ENCODE data around the gene CATSPER2.
"Not testable (repeated sequence)": the region's sequence is repeated elsewhere in the genome, so short reads cannot be mapped to it uniquely, and the experiment has no call there.

CATSPER2 gene

DNA sequence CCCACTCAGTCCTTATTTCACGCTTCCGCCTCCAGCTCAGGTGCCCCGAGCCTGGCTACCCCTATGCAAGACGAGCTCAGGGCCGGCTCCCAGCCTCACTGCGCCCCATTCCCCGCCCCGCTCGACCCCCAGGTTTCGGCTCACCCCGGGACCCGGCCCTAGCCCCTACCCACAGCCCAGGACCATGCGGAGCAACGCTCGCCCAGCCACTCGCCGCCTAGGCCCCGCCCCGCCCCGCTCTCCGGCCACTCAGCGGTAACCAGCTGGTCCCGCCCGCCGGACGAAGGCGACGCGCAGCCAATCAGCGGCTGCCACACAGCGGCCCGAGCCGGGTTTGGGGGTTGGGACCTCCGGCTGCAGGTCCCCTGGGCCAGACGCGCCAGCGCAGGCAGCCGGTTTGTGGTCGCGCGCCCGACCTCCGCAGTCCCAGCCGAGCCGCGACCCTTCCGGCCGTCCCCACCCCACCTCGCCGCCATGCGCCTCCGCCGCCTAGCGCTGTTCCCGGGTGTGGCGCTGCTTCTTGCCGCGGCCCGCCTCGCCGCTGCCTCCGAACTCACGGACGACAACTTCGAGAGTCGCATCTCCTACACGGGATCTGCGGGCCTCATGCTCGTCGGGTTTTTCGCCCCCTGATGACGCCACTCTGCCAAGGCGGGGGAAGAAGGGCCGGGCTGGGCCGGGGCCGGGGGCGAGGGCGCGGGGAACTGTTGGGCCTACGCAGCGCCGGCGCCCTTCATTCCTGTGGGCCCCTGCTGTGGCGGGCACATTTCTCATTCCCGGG lies at the start of gene CATSPER2:
Gene CATSPER2, minus strand, starts transcription at position 196 of the 781 bp plus-strand sequence. CDS start 783 bp downstream, outside the sequence.
- no peak for DNase-seq

DNA sequence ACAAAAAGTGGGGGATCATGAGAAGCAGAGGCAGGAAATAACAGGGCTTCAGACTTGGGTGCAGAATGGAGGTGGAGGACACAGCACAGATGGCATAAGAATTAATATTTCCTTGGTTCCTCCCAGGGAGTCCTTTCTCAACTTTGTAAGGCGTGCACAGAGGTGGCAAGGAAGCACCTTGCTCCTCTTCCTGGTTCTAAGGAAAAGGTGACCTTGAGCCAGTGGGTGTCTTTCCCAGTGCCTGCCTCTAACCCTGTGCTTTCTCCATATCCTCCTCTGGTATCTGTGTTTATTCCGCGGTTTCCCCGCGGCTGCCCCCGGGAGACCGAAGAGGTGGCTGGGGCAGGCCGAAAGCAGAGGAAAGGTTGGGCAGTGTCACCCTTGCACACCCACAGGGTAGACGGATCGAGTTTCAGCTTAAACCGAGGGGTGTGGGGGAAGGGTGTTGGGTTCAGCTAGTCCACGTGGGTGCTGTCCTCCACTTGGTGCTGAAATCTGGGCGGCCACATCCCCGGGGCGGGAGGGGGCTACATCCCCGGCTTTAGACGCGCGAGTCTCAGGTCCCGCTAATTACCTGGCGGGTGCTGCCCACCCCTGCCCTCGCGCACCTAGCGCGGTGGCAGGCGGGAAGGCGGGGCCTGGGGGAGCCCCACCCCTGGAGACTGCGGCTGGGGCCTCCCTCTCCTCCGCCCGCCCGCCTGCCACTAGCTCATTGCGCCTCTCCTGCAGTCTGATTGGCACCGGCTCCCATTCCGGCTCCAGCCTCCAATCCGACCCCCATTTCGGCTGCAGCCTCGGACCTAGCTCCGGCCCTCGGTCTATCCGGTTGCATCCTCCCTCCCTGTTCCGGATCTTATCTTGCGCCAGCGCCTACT lies 44.7 kb upstream of the CATSPER2 start, which contains the start of gene CKMT1A:
Gene CKMT1A, plus strand, starts transcription at position 712 of the 875 bp plus-strand sequence. CDS start 192 bp downstream, outside the sequence.
- not testable (repeated sequence) for DNase-seq

DNA sequence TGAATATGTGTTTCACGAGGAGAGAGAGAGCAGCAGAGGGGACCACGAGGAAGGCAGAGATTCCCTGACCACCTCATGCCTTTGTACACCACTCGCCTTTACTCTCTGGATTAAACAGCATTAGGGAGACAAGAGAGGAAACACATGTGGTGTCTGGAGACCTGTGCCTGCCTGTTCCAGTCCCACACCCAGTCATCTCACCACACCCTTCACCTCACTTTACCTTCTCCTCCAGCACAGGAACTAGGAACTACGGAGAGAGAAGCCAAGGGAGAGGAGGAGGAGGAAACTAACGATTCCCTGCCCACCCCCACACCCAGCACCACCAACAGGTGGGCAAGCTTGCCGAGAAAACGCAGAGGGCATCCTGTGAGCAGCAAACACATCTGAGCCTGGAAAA lies 44.0 kb upstream of the CATSPER2 start:
- DNase-seq = not testable (repeated sequence)

DNA sequence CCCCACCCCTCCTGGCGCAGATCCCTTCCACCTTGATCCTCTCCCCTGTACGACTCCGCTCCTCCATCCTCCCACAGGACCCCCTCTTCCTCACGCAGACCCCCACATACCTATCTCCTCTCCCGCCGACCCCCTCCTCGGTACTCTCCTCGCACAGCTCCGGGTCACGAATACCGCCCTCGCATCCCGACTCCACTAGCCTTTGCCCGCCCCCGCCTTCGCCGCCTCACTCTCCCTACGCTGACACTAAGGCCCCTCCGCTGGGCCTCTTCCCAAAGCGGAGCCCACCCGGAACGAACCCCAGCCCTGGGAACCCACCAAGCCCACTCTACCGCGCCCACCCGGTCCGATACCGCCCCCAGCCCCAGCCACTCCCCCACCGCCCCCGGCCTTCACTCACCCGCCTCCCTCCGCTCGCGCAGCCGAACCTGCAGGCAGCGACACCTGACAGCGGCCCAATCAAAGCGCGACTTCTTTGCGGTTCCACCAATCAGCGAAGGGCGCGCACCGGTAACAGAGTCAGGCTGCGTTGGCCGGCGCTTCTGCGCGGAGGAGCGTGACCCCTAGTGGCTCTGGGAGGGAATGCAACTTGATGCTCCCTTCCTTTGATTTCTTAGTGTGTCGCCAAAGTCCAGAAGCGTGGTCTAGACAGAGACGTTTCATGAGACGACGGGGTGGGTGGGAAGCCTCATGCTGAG lies 41.1 kb upstream of the CATSPER2 start:
- DNase-seq = not testable (repeated sequence)

DNA sequence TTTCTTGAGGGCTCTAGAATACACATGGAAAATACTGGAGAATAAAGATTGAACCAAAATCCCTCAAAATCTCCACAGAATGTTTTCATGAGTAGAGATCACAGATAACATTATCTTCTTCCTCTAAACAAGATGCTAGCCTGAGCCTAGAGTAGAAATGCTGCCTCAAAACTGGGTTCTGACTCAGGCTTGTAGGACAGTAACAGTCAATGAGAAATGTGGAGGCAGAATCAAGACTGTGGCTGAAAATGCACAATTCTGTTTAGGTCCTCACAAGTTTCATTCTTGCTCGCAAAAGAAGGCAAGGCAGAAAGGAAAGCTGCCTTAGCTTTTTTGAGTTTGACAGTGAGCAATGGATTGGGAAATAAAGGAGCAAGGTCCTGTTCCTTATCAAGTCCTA lies 25.5 kb upstream of the CATSPER2 start:
- DNase-seq = not testable (repeated sequence)

DNA sequence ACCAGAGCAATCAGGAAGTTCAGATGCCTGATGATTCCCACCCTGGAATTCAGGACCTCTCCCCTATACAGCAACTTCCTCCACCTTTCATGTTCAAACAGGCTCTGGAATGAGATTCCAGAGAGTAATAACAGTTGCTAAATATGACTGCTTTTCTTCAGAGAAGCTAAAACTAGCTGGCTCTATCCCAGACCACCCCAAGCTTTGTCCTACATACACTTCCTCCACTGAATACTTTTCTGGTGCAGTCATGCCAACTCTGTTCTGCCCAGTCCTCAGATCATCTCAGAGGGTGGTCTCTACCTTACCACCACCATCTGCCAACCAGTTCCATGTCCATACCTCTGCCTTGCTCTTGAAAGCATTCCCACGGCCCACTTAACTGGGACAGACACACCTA lies 17.5 kb upstream of the CATSPER2 start:
- not testable (repeated sequence) for DNase-seq

DNA sequence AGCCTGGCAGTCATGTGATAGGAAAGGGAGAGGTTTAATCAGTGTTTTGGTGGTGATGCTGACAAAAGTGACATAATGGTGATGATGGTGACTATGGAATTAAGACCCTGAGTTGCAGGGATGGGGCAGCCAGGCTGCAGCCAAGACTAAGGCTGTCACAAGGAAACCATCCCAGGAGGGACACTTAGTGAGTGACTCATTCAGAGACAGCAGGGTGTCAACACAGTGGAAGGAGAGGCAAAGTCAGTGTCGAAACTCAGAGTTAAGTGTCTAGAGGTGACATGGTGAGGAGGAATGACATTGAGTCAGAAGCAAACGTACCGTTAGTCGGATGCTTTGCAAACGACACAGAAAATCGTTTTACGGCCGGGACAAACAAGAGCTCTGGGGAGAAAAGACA lies 14.7 kb upstream of the CATSPER2 start:
- not testable (repeated sequence) for DNase-seq

DNA sequence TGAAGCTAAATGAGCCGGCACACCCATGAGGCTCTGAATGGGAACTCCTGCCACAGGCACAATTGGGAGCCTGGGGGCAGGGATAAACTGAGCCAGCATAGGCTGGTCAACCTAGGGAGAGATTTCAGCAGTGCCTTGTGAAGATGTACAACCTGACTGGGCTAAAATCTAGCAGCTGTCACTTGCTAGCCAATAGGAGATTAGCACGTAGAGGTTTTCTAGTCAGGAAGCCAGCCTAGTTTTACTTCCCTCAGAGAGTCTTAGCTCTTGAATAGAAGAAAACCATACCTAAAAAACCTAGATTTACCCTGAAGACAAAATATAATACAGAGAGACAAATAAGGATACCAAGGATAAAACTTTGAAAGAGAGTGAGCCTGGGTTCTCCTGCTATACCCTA lies 13.6 kb upstream of the CATSPER2 start:
- not testable (repeated sequence) for DNase-seq

DNA sequence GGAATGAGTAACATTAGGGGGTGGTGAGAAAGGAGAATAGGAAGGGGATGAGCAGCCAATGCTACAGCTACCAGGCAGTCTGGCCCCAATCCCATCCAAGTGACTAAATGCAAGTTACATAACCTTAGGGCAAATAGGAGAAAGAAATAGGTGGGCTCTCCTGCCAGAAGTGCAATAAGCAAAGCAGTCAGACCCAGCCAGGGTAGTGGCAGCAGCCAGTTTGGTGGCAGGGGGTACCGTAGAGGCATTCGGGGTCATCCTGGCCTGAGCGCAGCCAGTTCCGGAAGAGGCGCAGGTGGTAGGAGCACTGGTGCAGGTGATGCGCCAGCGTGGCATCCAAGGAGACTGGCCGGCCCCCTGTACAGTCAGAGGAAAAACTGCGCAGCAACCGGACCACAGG lies 11.1 kb upstream of the CATSPER2 start:
- DNase-seq = not testable (repeated sequence)

DNA sequence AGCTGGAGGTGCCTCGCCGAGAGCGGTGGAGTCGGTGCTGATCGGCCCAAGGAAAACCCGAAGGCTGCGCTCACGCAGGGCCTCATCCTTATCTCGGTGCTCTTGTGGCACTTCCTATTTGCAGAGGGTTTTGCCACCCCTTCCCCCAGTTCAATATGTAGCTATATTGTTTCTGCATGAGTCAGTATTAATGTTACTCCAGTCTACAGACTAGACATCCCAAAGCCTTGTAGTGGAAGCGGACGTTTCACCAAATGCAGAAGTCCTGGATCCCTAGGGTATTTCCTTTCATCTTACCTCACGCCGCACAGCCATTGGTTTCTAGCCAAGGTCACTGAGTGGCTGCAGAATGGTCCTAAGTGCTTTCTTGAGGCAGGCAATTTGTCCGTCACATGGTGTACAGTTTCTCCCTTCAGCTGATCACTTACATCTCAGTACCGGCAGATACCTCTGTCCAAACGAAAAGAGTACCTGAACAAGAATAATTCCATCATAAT lies 834 bp upstream of the CATSPER2 start:
- DNase-seq = not testable (repeated sequence)

DNA sequence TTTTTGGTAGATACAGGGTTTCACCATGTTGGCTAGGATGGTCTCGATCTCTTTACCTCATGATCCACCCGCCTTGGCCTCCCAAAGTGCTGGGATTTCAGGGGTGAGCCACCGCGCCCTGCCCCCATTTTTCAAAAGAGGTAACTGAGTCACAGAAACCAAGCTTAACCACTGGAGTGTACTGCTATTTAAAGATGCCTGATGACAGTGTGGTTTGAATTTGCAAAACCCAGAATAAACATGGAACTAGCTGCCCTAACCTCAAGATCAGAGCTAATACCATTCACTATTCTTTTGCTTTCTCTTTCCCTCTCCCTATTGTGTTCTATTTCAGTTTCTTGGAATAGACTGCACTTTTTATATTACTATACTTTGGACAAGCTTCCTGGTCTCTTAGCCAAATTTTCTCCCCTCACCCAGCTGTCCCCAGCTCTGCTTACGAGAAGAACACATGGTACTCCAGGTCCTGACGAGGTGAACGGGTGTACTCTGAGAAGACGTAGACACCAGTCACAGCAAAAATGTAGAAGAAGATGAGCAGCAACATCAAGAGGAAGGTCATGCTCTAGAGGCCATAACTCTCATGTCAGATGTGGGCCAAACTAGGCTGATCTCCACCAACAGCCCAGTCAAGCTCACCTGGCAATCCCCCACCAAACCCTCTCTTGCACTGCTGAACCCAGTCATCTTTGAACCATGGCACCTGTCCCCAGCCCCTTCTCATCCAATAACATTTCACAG lies 10.0 kb downstream of the CATSPER2 start:
- not testable (repeated sequence) for DNase-seq

DNA sequence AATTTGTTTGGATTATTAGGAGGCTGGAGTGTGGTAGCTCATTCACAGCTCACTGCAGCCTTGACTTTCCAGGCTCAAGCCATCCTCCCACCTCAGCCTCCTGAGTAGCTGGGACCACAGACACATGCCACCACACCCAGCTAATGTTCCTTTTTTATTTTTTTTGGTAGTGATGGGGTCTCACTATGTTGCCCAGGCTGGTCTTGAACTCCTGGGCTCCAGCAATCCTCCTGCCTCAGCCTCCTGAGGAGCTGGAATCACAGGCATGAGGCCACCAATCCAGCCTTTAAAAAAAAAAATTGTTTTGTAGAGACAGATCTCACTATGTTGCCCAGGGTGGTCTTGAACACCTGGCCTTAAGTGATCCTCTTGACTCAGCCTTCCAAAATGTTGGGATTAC lies 21.7 kb downstream of the CATSPER2 start:
- DNase-seq = not testable (repeated sequence)

DNA sequence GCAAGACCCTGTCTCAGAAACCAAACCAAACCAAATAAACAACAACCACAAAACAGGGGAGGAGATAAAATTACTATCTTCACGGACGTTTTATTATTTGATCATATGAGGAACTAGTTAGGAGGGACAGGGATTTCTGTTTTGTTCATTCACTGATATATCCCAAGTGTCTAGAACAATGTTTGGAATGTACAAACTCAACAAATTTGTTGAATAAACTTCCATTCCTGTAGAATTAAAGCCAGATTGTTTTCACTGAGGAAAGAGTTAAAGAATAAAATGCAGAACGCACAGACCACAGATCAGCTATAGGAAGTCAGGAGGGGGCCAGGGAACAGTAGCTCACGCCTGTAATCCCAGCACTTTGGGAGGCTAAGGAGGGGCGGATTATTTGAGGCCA lies 23.5 kb downstream of the CATSPER2 start:
- no peak for DNase-seq

DNA sequence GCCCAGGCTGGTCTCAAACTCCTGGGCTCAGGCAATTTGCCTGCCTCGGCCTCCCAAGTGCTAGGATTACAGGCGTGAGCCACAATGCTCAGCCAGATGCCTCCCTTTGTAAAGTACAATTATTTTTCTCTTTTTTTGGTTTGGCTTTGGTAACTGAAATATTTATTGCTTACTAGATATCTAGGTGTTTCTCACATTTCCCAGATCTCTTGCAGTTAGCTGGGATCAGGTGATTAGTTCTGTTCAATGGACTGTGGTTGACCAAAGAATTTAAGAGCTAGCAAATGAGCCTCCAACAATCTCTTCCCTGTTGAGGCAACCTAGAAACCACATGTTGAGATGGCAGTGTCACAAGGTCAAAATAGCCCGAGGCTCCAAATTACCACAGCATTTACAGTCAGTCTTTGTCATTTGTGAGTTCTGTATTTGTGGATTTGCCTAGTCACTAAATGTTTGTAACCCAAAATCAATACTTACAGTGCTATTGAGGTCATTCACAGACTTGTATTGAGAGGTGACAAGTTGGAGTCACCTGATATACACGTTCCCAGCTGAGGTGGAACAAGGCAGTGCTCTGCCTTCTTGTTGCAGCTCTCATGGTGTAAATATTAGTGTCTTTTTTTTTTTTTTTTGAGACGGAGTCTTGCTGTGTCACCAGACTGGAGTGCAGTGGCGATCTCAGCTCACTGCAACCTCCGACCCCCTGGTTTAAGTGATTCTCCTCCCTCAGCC lies 26.4 kb downstream of the CATSPER2 start:
- DNase-seq = not testable (repeated sequence)

DNA sequence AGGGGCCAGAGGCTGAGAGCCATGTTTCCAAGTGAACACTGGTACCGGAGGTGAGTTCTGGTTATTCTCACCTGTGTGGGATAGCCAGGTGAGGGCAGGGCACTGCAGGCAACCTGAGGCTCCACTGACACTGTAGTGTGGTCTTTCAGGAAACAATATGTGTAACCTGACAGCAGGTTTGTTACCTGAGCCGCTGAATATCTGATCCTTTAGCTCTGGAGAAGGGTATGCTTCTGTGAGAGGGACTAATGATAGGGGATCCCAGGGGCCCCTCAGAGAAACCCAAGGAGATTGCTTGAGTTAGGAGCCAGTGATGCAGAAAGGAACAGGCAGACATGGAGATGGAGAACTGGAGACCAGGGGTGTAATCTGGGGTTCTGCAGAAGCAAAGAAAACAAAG lies 29.9 kb downstream of the CATSPER2 start, which contains the start of gene STRC:
Gene STRC, minus strand, starts transcription at position 101 of the 400 bp plus-strand sequence. Its CDS starts 78 bp downstream, at position 23.
- not testable (repeated sequence) for DNase-seq

DNA sequence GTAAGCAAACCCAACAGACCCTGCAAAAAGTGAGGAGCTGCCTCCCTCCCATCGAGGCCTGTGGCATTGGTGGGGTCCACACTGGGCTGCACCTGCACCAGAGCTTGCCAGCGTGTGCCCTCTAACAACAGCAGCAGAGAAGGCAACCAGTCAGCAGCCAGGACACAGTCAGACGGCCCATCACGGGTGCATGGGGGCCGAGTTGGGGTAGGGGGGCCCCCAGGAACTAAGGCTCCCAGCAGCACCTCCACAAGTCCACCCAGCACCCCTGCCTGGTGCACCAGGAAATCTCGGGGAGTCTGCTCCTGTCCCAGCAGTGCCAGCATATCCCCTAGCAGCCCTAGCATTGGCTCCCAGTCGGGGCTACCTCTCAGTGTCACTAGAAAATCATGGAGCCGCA lies 30.9 kb downstream of the CATSPER2 start:
- not testable (repeated sequence) for DNase-seq

DNA sequence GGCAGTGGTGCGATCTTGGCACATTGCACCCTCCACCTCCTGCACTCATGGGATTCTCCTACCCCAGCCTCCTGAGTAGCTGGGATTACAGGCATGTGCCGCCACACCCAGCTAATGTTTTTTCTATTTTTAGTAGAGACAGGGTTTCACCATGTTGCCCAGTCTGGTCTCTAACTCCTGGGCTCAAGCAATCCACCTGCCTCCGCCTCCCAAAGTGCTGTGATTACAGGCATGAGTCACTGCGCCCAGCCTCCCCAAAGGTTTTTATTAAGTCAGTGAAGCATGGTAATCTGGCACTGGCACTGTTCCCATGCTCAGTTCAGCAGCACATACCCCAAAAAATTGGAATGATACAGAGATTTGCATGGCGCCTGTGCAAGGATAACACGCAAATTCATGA lies 46.4 kb downstream of the CATSPER2 start:
- DNase-seq = not testable (repeated sequence)

DNA sequence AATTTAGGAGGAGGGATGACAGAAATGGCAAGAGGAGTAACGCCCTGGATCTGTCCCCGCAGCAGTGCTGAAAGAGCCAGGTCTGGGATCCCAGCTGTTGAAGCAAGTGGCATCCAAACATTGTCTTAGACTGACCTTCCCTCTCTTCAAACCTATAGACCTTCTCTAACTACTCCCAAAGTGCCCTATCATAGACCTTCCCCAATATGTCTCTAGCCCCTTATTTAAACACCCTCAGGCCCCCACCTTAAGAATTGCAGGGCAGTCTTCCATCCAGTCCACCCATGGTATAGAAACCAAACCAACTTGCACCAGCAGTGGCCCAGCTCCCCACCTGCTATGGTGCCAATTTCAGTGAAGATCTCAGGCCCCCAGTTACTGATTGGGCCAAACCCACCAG lies 48.4 kb downstream of the CATSPER2 start:
- DNase-seq = not testable (repeated sequence)

DNA sequence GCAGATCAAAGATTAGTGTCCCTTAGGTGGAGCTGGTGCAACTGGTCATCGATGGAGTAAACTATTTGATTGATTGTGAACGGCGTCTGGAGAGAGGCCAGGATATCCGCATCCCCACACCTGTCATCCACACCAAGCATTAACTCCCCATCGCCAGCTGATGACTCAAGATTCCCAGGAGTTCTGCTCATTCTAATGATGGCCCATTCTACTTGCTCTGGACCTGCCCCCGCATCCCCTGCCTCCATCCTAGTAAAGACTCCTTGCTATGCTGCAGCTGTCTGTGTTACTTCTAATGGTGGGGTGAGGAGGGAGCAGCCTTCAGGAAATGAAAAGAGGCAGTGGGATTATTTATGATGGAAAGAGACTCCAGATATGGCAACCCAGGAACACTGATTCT lies 49.5 kb downstream of the CATSPER2 start:
- not testable (repeated sequence) for DNase-seq

DNA sequence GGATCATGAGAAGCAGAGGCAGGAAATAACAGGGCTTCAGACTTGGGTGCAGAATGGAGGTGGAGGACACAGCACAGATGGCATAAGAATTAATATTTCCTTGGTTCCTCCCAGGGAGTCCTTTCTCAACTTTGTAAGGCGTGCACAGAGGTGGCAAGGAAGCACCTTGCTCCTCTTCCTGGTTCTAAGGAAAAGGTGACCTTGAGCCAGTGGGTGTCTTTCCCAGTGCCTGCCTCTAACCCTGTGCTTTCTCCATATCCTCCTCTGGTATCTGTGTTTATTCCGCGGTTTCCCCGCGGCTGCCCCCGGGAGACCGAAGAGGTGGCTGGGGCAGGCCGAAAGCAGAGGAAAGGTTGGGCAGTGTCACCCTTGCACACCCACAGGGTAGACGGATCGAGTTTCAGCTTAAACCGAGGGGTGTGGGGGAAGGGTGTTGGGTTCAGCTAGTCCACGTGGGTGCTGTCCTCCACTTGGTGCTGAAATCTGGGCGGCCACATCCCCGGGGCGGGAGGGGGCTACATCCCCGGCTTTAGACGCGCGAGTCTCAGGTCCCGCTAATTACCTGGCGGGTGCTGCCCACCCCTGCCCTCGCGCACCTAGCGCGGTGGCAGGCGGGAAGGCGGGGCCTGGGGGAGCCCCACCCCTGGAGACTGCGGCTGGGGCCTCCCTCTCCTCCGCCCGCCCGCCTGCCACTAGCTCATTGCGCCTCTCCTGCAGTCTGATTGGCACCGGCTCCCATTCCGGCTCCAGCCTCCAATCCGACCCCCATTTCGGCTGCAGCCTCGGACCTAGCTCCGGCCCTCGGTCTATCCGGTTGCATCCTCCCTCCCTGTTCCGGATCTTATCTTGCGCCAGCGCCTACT lies 55.1 kb downstream of the CATSPER2 start, which contains the start of gene CKMT1B:
Gene CKMT1B, plus strand, starts transcription at position 700 of the 863 bp plus-strand sequence. CDS start 192 bp downstream, outside the sequence.
- DNase-seq = not testable (repeated sequence)
